Immature natural killer cell (primary cell): ENCODE measurements around the gene REEP6. TPM values are rescaled to one million over a fixed set of nuclear protein-coding genes. Genes with fewer than 3 reads are reported as not detected.
"Not testable (repeated sequence)": the region's sequence is repeated elsewhere in the genome, so short reads cannot be mapped to it uniquely, and the experiment has no call there.

Experiments used
- DNase-seq, 3 donors: peaks; one replicate each; pipeline ENCODE4 v3.0.0; 2022; ENCODE audit warnings: mixed read lengths in 1 of 3
- H3K27ac Mint-ChIP-seq, 6 donors: one replicate each; pipeline ENCODE4 v1.8.0; 2020; ENCODE audit warnings: mixed read lengths in 6 of 6, mild to moderate bottlenecking in 5 of 6, inconsistent platforms in 4 of 6, moderate library complexity in 3 of 6
- H3K27me3 Mint-ChIP-seq, 3 donors: one replicate each; pipeline ENCODE4 v1.8.0; 2020 to 2021; ENCODE audit warnings: low read depth in 3 of 3, mild to moderate bottlenecking in 3 of 3, mixed read lengths in 3 of 3, moderate library complexity in 3 of 3, inconsistent platforms in 1 of 3
- H3K36me3 Mint-ChIP-seq, 3 donors: one replicate each; pipeline ENCODE4 v1.8.0; 2020; ENCODE audit warnings: mixed read lengths in 3 of 3, inconsistent platforms in 2 of 3, mild to moderate bottlenecking in 2 of 3
- H3K4me1 Mint-ChIP-seq, 2 donors: one replicate each; pipeline ENCODE4 v1.8.0; 2020; ENCODE audit warnings: inconsistent platforms in 2 of 2, mild to moderate bottlenecking in 2 of 2, mixed read lengths in 2 of 2, moderate library complexity in 1 of 2
- H3K4me3 Mint-ChIP-seq, 5 donors: one replicate each; pipeline ENCODE4 v1.8.0; 2020; ENCODE audit warnings: mild to moderate bottlenecking in 5 of 5, mixed read lengths in 5 of 5, inconsistent platforms in 3 of 5, moderate library complexity in 3 of 5
- H3K9me3 Mint-ChIP-seq, 6 donors: one replicate each; pipeline ENCODE4 v1.8.0; 2020; ENCODE audit warnings: mild to moderate bottlenecking in 6 of 6, mixed read lengths in 6 of 6, inconsistent platforms in 4 of 6, moderate library complexity in 3 of 6
- polyA plus RNA-seq, 3 donors: library from polyadenylated mRNA; unstranded; fragments of 300-500 nt; fragmentation: Illumina TruSeq; gene quantifications; one replicate each; pipeline ENCODE4 v1.2.3, GENCODE V29; 2021

Gene REEP6
- polyA plus RNA-seq, 3 donors from 2014 or later = 4.0 to 7.1 (median 6.4) TPM

DNA sequence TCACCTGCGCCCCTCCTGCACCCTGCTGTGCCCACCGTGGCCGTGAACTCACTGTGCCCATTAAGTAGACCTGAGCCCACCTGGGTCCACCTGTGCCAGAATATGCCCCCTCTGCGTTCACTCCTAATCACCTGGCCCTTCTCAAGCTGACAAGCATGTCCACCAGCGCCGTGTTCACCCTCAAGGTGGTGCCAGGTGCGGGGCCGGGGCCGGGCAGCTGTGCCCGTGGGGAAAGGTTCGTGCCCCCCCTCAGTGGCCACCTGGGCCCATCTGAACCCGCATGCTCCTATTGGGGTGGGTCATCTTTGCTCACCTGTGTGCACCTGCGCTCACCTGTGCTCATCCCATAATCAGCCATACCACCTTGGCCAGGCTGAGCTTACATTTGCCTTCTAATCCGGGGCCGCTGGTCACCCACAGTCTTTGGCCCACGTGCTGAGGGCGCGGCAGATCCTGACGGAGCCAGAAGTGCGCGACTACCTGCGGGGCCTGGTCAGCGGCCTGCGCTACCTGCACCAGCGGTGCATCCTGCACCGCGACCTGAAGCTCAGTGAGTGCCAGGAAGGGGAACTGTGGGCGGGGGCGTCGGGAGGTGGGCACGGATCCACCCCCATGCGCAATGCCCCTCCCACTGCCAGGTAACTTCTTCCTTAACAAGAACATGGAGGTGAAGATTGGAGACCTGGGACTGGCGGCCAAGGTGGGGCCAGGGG, 35.2 kb downstream of the REEP6 start:
- H3K36me3 Mint-ChIP-seq = peaks cover 0 to 6% (median 5%) of the 10 kb centered on the region in 3 donors
- peaks cover 4 to 8% of the 10 kb centered on the region in 2 donors for H3K4me1 Mint-ChIP-seq
- no peak for DNase-seq
- no peaks in the 10 kb centered on the region for H3K9me3 Mint-ChIP-seq
- no peak overlapping the region for H3K4me3 Mint-ChIP-seq
- peaks cover 9 to 12% (median 11%) of the 10 kb centered on the region in 3 donors for H3K27me3 Mint-ChIP-seq
- no peak overlapping the region for H3K27ac Mint-ChIP-seq

DNA sequence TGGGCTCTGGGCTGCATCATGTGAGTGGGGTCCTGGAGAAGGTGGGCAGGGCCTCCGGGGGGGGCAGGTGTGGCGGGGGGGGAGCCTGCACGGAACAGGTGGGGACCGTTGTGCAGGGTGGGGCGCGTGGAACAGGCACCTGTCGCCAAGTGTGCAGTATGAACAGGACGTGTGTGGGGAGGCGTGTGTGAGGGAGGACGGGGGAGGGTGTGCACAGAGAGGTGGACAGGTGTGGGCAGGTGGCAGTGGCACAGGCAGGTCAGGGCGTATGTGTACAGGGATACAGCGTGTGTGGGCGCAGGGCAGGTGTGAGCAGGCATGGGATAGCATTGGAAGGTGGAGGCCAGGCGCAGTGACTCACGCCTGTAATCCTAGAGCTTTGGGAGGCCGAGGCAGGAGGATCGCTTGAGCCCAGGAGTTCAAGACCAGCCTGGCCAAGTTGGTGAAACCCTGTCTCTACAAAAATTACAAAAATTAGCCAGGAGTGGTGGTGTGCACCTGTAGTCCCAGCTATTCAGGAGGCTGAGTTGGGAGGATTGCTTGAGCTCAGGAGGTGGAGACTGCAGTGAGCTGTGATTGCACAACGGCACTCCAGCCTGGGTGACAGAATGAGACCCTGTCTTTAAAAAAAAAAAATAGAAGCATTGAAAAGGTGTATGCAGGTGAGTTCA, 36.1 kb downstream of the REEP6 start:
- peaks cover 4 to 8% of the 10 kb centered on the region in 2 donors for H3K4me1 Mint-ChIP-seq
- DNase-seq = no peak
- no peak overlapping the region for H3K4me3 Mint-ChIP-seq
- H3K36me3 Mint-ChIP-seq = peaks cover 0 to 6% (median 5%) of the 10 kb centered on the region in 3 donors
- H3K27me3 Mint-ChIP-seq = peaks cover 9 to 13% (median 12%) of the 10 kb centered on the region in 3 donors
- H3K27ac Mint-ChIP-seq = no peak overlapping the region
- H3K9me3 Mint-ChIP-seq = no peaks in the 10 kb centered on the region

DNA sequence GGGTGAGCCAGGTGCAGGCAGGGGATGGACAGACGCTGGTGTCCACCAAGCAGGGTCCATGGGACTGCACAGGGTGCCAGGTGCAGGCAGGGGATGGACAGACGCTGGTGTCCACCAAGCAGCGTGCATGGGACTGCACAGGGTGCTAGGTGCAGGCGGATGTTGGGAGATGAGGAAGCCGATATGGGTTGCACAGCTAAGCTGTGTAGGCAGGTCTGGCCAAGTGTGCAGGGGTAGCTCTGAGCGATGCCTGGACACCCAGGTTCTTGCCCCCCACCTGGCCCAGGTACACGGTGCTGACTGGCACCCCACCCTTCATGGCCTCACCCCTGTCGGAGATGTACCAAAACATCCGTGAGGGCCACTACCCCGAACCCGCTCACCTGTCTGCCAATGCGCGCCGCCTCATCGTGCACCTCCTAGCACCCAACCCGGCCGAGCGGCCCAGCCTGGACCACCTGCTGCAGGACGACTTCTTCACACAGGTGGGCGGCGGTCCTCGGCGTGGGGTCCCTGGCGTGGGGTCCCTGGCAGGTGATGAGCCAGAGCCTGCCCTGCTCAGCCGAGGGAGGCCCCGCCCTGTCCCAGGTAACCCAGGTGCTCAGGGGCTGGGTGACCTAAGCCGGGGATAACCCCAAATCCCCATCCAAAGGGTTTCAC, 36.8 kb downstream of the REEP6 start:
- Mint-ChIP-seq H3K27ac (no peak overlapping the region), H3K36me3 (peaks cover 0 to 6% (median 5%) of the 10 kb centered on the region in 3 donors), H3K4me1 (peaks cover 4 to 8% of the 10 kb centered on the region in 2 donors), H3K9me3 (peaks cover 0 to 2% (median 0%) of the 10 kb centered on the region in 6 donors), H3K27me3 (peaks cover 9 to 13% (median 12%) of the 10 kb centered on the region in 3 donors), H3K4me3 (no peak overlapping the region)
- DNase-seq = no peak

DNA sequence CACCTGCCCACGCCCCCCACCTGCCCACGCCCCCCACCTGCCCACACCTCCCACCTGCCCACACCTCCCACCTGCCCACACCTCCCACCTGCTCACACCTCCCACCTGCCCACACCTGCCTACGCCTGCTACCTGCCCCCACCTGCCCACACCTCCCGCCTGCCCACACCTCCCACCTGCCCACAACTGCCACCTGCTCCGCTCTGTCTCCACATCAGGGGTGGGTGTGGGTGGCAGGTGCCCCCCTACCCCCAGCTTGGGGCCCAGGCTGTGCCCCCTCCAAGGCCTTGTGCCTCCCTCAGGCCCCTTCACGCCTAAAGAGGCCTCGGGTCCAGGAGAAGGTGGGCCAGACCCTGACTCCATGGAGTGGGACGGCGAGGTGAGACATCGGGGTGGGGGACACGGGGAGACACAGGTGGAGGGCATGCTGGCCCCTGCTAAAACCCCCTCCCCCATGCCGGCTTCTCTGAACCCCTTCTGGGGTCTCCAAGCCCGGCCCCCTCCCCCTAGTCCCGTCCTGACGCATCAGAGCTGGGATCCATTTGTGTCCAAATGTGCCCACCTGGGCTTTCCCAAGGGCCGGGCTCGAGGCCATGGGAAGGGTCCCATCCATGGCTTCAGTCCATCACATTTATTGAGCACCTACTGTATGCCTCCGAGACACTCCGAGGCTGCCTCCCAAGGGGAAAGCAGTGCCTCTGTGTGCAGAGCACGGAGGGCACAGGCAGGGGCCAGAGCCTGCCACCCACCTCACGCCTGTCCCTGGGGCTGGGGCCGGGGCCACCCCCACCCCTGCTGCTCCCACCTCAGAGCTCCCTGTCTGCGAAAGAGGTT, 37.8 kb downstream of the REEP6 start:
- no peak overlapping the region for H3K4me3 Mint-ChIP-seq
- peaks cover 0 to 6% (median 5%) of the 10 kb centered on the region in 3 donors for H3K36me3 Mint-ChIP-seq
- no peak for DNase-seq
- H3K4me1 Mint-ChIP-seq = peaks cover 4 to 8% of the 10 kb centered on the region in 2 donors
- H3K9me3 Mint-ChIP-seq = peaks cover 0 to 2% (median 0%) of the 10 kb centered on the region in 6 donors
- H3K27me3 Mint-ChIP-seq = peaks cover 9 to 15% (median 12%) of the 10 kb centered on the region in 3 donors
- H3K27ac Mint-ChIP-seq = no peak overlapping the region

DNA sequence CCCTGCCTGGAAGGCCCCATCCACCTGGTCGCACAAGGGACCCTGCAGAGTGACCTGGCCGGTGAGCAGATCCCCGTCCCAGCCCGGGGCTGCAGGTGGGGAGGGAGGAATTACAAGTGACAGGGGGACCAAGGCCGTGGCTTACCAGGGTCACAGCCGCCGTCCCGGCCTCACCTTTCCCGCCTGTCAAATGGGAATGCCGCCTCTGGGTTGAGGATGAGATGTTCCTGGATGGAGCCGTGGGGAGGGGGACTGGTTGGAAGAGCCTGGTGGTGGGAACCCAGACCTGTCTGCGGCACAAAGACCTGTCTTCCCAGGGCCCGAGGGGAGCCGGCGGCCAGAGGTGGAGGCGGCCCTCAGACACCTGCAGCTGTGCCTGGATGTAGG, 38.4 kb downstream of the REEP6 start:
- H3K4me3 Mint-ChIP-seq = no peak overlapping the region
- peaks cover 9 to 14% (median 10%) of the 10 kb centered on the region in 3 donors for H3K27me3 Mint-ChIP-seq
- peaks cover 0 to 5% (median 4%) of the 10 kb centered on the region in 3 donors for H3K36me3 Mint-ChIP-seq
- peaks cover 0 to 2% (median 0%) of the 10 kb centered on the region in 6 donors for H3K9me3 Mint-ChIP-seq
- DNase-seq = no peak
- peaks cover 3 to 6% of the 10 kb centered on the region in 2 donors for H3K4me1 Mint-ChIP-seq
- H3K27ac Mint-ChIP-seq = no peak overlapping the region

DNA sequence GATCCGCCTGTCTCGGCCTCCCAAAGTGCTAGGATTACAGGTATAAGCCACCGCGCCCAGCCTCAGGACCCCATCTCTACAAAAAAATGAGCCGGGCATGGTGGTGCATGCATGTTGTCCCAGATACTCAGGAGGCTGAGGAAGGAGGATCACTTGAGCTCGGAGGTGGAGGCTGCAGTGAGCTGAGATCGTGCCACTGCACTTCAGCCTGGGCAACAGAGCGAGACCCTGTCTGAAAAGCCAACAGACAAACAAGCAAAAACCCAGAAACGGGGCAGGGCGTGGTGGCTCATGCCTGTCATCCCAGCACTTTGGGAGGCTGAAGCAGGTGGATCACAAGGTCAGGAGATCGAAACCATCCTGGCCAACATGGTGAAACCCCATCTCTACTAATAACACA, 39.9 kb downstream of the REEP6 start:
- H3K9me3 Mint-ChIP-seq, H3K27me3 Mint-ChIP-seq, H3K4me1 Mint-ChIP-seq, DNase-seq, H3K4me3 Mint-ChIP-seq, H3K27ac Mint-ChIP-seq, H3K36me3 Mint-ChIP-seq: not testable (repeated sequence)

DNA sequence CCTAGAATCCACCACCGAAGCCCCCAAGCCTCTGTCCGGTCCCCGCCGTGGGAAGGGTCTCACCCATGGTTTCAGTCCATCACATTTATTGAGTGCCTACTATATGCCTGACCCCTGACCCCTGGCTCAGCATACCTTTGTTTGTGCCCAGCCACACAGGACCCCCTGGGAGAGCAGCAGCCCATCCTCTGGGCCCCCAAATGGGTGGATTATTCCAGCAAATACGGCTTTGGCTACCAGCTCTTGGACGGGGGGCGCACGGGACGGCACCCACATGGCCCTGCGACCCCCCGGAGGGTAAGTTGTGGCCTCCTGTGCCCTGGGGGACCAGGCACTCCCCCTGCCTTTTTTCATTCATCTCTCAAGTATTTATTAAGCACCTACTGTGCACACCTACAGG, 40.6 kb downstream of the REEP6 start:
- Mint-ChIP-seq H3K4me3 (no peak overlapping the region), H3K36me3 (no peaks in the 10 kb centered on the region), H3K27ac (no peak overlapping the region), H3K9me3 (peaks cover 0 to 2% (median 0%) of the 10 kb centered on the region in 6 donors), H3K27me3 (peaks cover 1 to 4% (median 4%) of the 10 kb centered on the region in 3 donors), H3K4me1 (no peaks in the 10 kb centered on the region)
- no peak for DNase-seq

DNA sequence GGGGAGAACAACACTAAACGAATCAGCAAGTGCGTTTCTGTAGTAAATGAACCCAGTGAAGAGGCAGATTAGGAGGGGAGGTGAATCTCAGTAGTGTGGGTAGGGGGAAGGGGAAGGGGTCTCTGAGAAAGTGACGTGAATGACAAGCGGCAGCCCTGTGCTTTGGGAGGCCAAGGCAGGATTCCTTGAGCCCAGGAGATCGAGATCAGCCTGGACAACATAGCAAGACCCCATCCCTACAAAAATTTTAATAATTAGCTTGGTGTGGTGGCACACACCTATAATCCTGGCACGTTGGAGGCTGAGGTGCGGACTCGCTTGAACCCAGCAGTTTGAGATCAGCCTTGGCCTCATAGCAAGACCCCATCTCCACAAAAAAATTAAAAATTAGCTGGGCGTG, 41.0 kb downstream of the REEP6 start:
- H3K27me3 Mint-ChIP-seq = peaks cover 1 to 4% (median 4%) of the 10 kb centered on the region in 3 donors
- H3K9me3 Mint-ChIP-seq = peaks cover 0 to 2% (median 0%) of the 10 kb centered on the region in 6 donors
- H3K27ac Mint-ChIP-seq = no peak overlapping the region
- no peaks in the 10 kb centered on the region for H3K4me1 Mint-ChIP-seq
- H3K36me3 Mint-ChIP-seq = no peaks in the 10 kb centered on the region
- no peak overlapping the region for H3K4me3 Mint-ChIP-seq
- no peak for DNase-seq

DNA sequence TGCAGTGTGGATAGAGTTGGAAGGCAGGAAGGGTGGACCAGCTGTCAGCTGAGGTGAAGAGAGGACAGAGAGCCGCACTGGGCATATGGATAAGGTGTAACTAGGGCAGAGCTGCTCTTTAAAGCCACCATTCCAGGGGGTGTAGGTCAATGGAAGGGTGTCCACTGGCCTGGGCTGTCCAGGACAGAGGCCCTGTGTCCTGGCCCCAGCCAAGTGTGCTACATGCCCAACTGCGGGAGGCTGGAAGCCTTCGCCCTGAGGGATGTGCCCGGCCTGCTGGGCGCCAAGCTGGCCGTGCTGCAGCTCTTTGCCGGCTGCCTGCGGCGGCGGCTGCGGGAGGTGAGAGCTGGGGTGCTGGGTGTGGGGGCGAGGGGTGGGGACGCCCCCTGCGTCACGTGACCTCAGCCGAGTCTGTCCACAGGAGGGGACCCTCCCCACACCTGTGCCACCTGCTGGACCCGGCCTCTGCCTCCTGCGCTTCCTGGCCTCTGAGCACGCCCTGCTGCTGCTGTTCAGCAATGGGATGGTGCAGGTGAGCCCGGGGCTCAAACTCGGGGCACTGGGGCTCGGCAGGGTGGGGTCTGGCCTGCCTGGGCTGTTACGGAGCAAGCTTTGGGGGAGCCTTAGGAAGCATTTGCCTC, 42.6 kb downstream of the REEP6 start:
- H3K4me3 Mint-ChIP-seq = no peak overlapping the region
- peaks cover 0 to 2% (median 0%) of the 10 kb centered on the region in 6 donors for H3K9me3 Mint-ChIP-seq
- DNase-seq = no peak
- H3K36me3 Mint-ChIP-seq = no peaks in the 10 kb centered on the region
- H3K27me3 Mint-ChIP-seq = peaks cover 0 to 4% (median 0%) of the 10 kb centered on the region in 3 donors
- no peaks in the 10 kb centered on the region for H3K4me1 Mint-ChIP-seq
- H3K27ac Mint-ChIP-seq = no peak overlapping the region

DNA sequence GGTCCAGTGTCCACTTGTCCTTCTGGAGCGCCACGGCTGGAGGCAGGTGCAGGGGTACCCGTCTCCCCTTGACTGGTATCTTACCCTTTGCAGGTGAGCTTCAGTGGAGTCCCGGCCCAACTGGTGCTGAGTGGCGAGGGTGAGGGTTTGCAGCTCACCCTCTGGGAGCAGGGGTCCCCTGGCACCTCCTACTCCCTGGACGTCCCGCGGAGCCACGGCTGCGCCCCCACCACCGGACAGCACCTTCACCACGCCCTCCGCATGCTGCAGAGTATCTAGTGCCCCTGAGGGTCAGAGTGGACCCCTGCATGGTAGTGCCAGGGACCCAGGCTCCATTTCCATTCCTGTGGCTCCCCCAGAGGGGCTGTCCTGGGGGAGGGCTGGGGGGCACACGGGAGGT, 44.0 kb downstream of the REEP6 start:
- Mint-ChIP-seq H3K4me1 (no peaks in the 10 kb centered on the region), H3K4me3 (no peak overlapping the region), H3K27ac (no peak overlapping the region), H3K9me3 (peaks cover 0 to 2% (median 0%) of the 10 kb centered on the region in 6 donors), H3K27me3 (peaks cover 0 to 4% (median 0%) of the 10 kb centered on the region in 3 donors), H3K36me3 (no peaks in the 10 kb centered on the region)
- DNase-seq = no peak

DNA sequence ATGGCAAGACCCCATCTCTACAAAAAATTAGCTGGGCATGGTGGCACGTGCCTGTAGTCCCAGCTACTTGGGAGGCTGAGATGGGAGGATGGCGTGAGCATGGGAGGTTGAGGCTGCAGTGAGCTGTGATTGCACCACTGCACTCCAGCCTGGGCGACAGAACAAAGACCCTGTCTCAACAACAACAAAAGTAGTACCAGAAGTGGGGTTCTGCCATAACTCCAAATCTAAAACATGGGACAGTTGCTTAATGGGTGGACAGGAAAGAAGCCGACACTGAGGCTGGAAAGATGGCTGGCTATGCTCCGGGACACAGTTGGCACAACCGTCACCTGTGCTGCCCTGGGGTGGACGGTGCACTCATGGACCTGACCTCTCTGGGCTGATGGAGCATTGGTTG, 44.7 kb downstream of the REEP6 start:
- H3K27me3 Mint-ChIP-seq, H3K4me3 Mint-ChIP-seq, H3K27ac Mint-ChIP-seq, DNase-seq, H3K4me1 Mint-ChIP-seq, H3K36me3 Mint-ChIP-seq, H3K9me3 Mint-ChIP-seq: not testable (repeated sequence)

DNA sequence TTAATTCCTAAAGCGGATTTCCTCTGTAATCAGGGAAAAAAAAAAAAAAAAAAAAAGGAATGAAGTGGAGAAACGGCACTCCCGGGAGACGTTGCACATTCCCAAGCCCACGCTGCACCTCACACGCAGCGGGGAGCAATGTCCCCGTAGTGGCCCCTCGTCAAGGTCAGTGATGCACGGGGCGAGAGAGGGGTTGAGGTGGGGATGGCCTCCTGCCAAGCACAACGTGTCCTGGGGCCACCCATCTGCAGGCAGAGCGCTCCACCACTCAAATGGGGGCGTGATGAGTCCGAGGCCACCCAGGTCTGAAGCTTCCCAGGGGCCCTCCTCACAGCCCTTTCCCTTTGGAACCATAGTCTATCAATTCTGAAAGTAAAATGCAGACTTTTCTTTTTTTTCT, 48.0 kb downstream of the REEP6 start:
- Mint-ChIP-seq H3K4me1 (no peaks in the 10 kb centered on the region), H3K27me3 (no peaks in the 10 kb centered on the region), H3K36me3 (no peaks in the 10 kb centered on the region), H3K9me3 (no peaks in the 10 kb centered on the region), H3K4me3 (no peak overlapping the region), H3K27ac (no peak overlapping the region)
- no peak for DNase-seq

DNA sequence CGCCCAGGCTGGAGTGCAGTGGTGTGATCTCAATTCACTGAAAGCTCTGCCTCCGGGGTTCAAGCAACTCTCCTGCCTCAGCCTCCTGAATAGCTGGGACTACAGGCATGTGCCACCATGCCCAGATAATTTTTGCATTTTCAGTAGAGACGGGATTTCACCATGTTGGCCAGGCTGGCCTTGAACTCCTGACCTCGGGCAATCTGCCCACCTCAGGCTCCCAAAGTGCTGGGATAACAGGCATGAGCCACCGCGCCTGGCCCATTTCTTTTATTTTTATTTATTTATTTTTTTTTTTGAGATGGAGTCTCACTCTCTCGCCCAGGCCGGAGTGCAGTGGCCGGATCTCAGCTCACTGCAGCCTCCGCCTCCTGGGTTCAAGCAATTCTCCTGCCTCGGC, 48.8 kb downstream of the REEP6 start:
- H3K4me3 Mint-ChIP-seq, DNase-seq, H3K27ac Mint-ChIP-seq, H3K9me3 Mint-ChIP-seq, H3K27me3 Mint-ChIP-seq, H3K36me3 Mint-ChIP-seq, H3K4me1 Mint-ChIP-seq: not testable (repeated sequence)
